ENCODE measurements around the gene RND3.

GRCh38 chr2:150530168-150530567 is 42.7 kb upstream of the RND3 start:
- TF ChIP-seq CTCF (conservative IDR thresholded peaks at IDR 0.05 in 1 of 2, IDR thresholded peaks at IDR 0.05 in 1 of 2; ENCODE audit: extremely low read depth in 1 of 2, insufficient read depth in 1 of 2, low read depth in 1 of 2, low read length in 2 of 2) = no peak
- no peak for TF ChIP-seq EZH2 (IDR thresholded peaks at IDR 0.05; ENCODE audit: borderline replicate concordance, low read length)
